ENCODE measurements around the gene CCM2L.

The CCM2L gene

GRCh38 chr20:31979713-31980426, 30.4 kb upstream of the CCM2L start:
- H3K4me3 ChIP-seq (ENCODE audit: low read depth, low read length) = no peak overlapping the region
- no peak for DNase-seq (ENCODE audit: low read depth)
- no peak for TF ChIP-seq CTCF (IDR thresholded peaks at IDR 0.05; ENCODE audit: control insufficient read depth, extremely low read depth, insufficient read depth)

GRCh38 chr20:31981784-31982183, 28.5 kb upstream of the CCM2L start:
- no peak for TF ChIP-seq CTCF (IDR thresholded peaks at IDR 0.05; ENCODE audit: control insufficient read depth, extremely low read depth, insufficient read depth)
- DNase-seq (ENCODE audit: low read depth) = no peak
- no peak overlapping the region for H3K4me3 ChIP-seq (ENCODE audit: low read depth, low read length)

- no peak overlapping the region for H3K4me3 ChIP-seq (ENCODE audit: low read depth, low read length)
- no peak for TF ChIP-seq CTCF (IDR thresholded peaks at IDR 0.05; ENCODE audit: control insufficient read depth, extremely low read depth, insufficient read depth)
- DNase-seq (ENCODE audit: low read depth) = no peak
Measured at GRCh38 chr20:31984981-31985471, 25.2 kb upstream of the CCM2L start.

GRCh38 chr20:31987744-31988143, 22.5 kb upstream of the CCM2L start:
- no peak for TF ChIP-seq CTCF (IDR thresholded peaks at IDR 0.05; ENCODE audit: control insufficient read depth, extremely low read depth, insufficient read depth)
- H3K4me3 ChIP-seq (ENCODE audit: low read depth, low read length) = no peak overlapping the region
- DNase-seq (ENCODE audit: low read depth) = no peak

GRCh38 chr20:31988430-31989015, 21.7 kb upstream of the CCM2L start:
- H3K4me3 ChIP-seq (ENCODE audit: low read depth, low read length) = no peak overlapping the region
- TF ChIP-seq CTCF (IDR thresholded peaks at IDR 0.05; ENCODE audit: control insufficient read depth, extremely low read depth, insufficient read depth) = no peak
- DNase-seq (ENCODE audit: low read depth) = no peak

- no peak overlapping the region for H3K4me3 ChIP-seq (ENCODE audit: low read depth, low read length)
- DNase-seq (ENCODE audit: low read depth) = no peak
- no peak for TF ChIP-seq CTCF (IDR thresholded peaks at IDR 0.05; ENCODE audit: control insufficient read depth, extremely low read depth, insufficient read depth)
Measured at GRCh38 chr20:31989030-31989645, 21.1 kb upstream of the CCM2L start.
